Parathyroid adenoma (tissue), 2 donors: ENCODE results near the gene DPYD.

ENCODE experiments used
- H2AFZ ChIP-seq: fragments of 300-600 bp; sonication (generic); one replicate; pipeline ENCODE4 v1.7.0; 2017; ENCODE audit warnings: antibody characterized with exemption, mild to moderate bottlenecking
- H3K27ac ChIP-seq: fragments of 300-600 bp; sonication (generic); one replicate; pipeline ENCODE4 v1.7.0; 2017
- H3K27me3 ChIP-seq: fragments of 300-600 bp; sonication (generic); one replicate; pipeline ENCODE4 v1.7.0; 2017; ENCODE audit warnings: low read length; ENCODE audit not compliant: control insufficient read depth, insufficient read depth
- H3K36me3 ChIP-seq: fragments of 300-600 bp; sonication (generic); one replicate; pipeline ENCODE4 v1.7.0; 2017; ENCODE audit warnings: low read length; ENCODE audit not compliant: control insufficient read depth, insufficient read depth
- H3K4me1 ChIP-seq: fragments of 300-600 bp; sonication (generic); one replicate; pipeline ENCODE4 v1.7.0; 2017; ENCODE audit warnings: control low read depth
- H3K4me2 ChIP-seq: fragments of 300-600 bp; sonication (generic); one replicate; pipeline ENCODE4 v1.7.0; 2017; ENCODE audit warnings: low read length
- H3K4me3 ChIP-seq: fragments of 300-600 bp; sonication (generic); one replicate; pipeline ENCODE4 v1.7.0; 2017; ENCODE audit warnings: low read depth, low read length
- H3K79me2 ChIP-seq: fragments of 300-600 bp; sonication (generic); one replicate; pipeline ENCODE4 v1.7.0; 2017; ENCODE audit warnings: control low read depth
- H3K9ac ChIP-seq: fragments of 300-600 bp; sonication (generic); one replicate; pipeline ENCODE4 v1.7.0; 2017; ENCODE audit warnings: mild to moderate bottlenecking
- H3K9me3 ChIP-seq: fragments of 300-600 bp; sonication (generic); one replicate; pipeline ENCODE4 v1.7.0; 2017; ENCODE audit warnings: low read length; ENCODE audit not compliant: control insufficient read depth
- TF ChIP-seq, protein P1 (sequence below): fragments of 300-600 bp; sonication (generic); IDR thresholded peaks from one replicate; pipeline ENCODE4 v1.7.0; 2017; ENCODE audit warnings: antibody characterized with exemption, mild to moderate bottlenecking
- donor health status: primary hyperparathyroidism.

The DPYD gene

DNA sequence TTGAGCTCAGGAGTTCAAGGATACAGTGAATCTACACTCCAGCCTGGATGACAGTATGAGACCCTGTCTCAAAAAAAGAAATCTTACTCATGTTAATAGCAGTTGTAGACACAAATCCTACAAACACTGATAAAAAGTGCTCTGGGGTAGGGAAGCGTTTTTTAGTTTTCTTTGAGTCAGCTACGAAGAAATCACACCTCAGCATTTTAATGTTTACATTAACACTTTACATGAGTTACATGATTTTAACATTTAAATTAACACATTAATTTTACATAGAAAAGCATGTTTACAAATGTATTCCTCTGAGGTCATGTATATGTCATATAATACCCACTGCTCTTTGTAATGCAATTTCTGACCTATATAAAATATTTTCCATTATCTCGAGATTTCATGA lies 419.2 kb downstream of the DPYD start:
- Histone ChIP-seq H3K4me2 (no peak overlapping the region), H3K9me3 (no peaks in the 10 kb centered on the region), H2AFZ (no peak overlapping the region), H3K4me3 (no peak overlapping the region), H3K27me3 (no peaks in the 10 kb centered on the region), H3K9ac (no peak overlapping the region), H3K4me1 (no peaks in the 10 kb centered on the region), H3K27ac (no peak overlapping the region), H3K79me2 (no peaks in the 10 kb centered on the region), H3K36me3 (no peaks in the 10 kb centered on the region)
- TF ChIP-seq, protein P1, sequence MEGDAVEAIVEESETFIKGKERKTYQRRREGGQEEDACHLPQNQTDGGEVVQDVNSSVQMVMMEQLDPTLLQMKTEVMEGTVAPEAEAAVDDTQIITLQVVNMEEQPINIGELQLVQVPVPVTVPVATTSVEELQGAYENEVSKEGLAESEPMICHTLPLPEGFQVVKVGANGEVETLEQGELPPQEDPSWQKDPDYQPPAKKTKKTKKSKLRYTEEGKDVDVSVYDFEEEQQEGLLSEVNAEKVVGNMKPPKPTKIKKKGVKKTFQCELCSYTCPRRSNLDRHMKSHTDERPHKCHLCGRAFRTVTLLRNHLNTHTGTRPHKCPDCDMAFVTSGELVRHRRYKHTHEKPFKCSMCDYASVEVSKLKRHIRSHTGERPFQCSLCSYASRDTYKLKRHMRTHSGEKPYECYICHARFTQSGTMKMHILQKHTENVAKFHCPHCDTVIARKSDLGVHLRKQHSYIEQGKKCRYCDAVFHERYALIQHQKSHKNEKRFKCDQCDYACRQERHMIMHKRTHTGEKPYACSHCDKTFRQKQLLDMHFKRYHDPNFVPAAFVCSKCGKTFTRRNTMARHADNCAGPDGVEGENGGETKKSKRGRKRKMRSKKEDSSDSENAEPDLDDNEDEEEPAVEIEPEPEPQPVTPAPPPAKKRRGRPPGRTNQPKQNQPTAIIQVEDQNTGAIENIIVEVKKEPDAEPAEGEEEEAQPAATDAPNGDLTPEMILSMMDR = no peak

DNA sequence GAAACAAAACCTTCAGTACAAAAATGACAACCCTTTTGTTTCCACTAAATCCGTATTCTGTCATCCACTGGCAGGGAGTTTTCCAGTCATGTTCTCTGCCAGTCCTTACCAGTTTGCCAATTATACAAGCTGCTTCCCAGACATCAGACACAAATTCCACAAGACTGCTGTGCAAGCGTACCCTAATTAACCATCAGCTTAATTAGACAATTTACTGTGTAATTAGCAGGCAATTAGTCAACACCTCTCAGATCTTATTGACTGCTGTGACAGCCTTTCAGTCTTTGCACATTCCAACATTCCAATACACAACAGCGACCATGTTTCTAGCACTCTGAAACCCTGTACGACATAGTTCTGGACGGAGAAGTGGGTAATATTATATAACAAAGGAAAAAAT lies 420.1 kb downstream of the DPYD start:
- no peaks in the 10 kb centered on the region for H3K79me2 ChIP-seq
- no peaks in the 10 kb centered on the region for H3K9me3 ChIP-seq
- no peak overlapping the region for H3K4me2 ChIP-seq
- no peak overlapping the region for H2AFZ ChIP-seq
- no peak overlapping the region for H3K9ac ChIP-seq
- H3K36me3 ChIP-seq = no peaks in the 10 kb centered on the region
- H3K27me3 ChIP-seq = no peaks in the 10 kb centered on the region
- H3K4me1 ChIP-seq = no peaks in the 10 kb centered on the region
- TF ChIP-seq, protein P1 = no peak
- no peak overlapping the region for H3K4me3 ChIP-seq
- H3K27ac ChIP-seq = no peak overlapping the region

DNA sequence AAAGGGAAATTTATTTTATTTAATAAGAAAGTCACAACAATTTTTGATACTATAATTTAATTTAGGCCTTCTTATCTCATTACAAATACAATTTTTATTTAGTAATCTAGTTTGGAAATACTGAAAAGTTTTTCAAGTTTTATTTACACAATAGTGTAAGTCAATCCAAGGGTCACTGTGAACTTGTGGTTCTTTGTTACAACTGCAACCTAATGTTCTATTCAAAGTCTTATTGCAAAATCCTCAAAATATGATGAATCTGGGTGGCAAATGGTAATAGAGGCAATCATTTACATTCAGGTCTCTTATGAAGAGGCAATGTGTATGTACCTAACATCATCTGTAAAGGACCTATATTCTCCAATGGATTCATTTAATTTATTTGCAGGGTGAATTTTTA lies 421.2 kb downstream of the DPYD start:
- H3K27ac ChIP-seq = no peak overlapping the region
- no peak overlapping the region for H3K9ac ChIP-seq
- no peak overlapping the region for H3K4me3 ChIP-seq
- no peaks in the 10 kb centered on the region for H3K79me2 ChIP-seq
- H2AFZ ChIP-seq = no peak overlapping the region
- TF ChIP-seq, protein P1 = no peak
- H3K27me3 ChIP-seq = no peaks in the 10 kb centered on the region
- no peaks in the 10 kb centered on the region for H3K9me3 ChIP-seq
- no peaks in the 10 kb centered on the region for H3K4me1 ChIP-seq
- no peaks in the 10 kb centered on the region for H3K36me3 ChIP-seq
- no peak overlapping the region for H3K4me2 ChIP-seq

DNA sequence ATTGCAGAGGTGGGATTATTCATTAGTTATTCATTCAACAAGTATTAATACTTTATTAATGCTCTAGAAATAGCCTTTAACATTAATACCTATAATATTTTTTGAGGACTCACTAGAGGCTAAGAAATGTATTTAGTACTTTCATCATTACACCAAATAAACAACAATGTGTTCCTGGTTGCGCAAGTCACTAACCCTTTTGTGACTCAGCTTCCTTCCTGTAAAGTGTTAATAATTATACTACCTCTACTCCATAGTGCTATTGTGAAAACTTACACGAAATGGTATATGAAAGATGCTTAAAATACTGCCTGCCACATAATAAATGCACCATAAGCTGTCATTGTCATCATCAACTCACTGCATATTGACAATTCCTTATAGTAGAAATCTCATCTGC lies 431.0 kb downstream of the DPYD start:
- Histone ChIP-seq H2AFZ (no peak overlapping the region), H3K4me1 (no peaks in the 10 kb centered on the region), H3K79me2 (no peaks in the 10 kb centered on the region), H3K9me3 (no peaks in the 10 kb centered on the region), H3K27ac (no peak overlapping the region), H3K27me3 (no peaks in the 10 kb centered on the region), H3K4me3 (no peak overlapping the region), H3K36me3 (no peaks in the 10 kb centered on the region), H3K9ac (no peak overlapping the region), H3K4me2 (no peak overlapping the region)
- TF ChIP-seq, protein P1 = no peak

DNA sequence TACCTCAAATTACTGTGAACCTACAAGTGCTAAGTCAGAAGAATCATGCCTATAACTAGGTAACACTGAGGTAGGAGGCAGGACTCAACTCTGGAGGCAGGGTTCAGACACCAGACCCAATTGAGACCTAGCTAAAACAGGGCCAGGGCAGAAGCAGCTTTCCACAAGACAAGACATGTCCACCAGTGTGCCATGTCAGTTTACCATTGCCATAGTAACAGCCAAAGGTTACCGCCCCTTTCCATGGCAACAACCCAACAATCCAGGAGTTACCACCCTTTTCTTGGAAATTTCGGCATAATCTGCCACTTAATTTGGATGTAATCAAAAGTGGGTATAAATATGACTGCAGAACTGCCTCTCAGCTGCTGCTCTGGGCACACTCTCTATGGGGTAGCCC lies 432.3 kb downstream of the DPYD start:
- Histone ChIP-seq H3K4me2 (no peak overlapping the region), H3K4me3 (no peak overlapping the region), H3K36me3 (no peaks in the 10 kb centered on the region), H3K9ac (no peak overlapping the region), H2AFZ (no peak overlapping the region), H3K27ac (no peak overlapping the region), H3K27me3 (no peaks in the 10 kb centered on the region), H3K79me2 (no peaks in the 10 kb centered on the region), H3K9me3 (no peaks in the 10 kb centered on the region), H3K4me1 (no peaks in the 10 kb centered on the region)
- TF ChIP-seq, protein P1 = no peak
